Measurements from ENCODE around the gene NTHL1. TPM values are rescaled to one million over a fixed set of nuclear protein-coding genes. Genes with fewer than 3 reads are reported as not detected.

NTHL1 gene
- total RNA-seq, 1 experiment from 2014 or later: 52.0 TPM

- Mint-ChIP-seq H3K27me3 (ENCODE audit: low read depth) (no peaks in the 10 kb centered on the region), H3K27ac (no peak overlapping the region), H3K9me3 (no peaks in the 10 kb centered on the region), H3K4me3 (no peak overlapping the region), H3K4me1 (peaks cover 7 to 9% of the 10 kb centered on the region in 2 experiments), H3K36me3 (ENCODE audit: insufficient read depth in 1 of 3, low read depth in 3 of 3) (no peaks in the 10 kb centered on the region; a peak in 3 of 7 replicates)
- Histone ChIP-seq H2BK12ac (ENCODE audit: insufficient read length, low read depth, low read length) (no peak overlapping the region), H2BK5ac (ENCODE audit: insufficient read length, low read length) (no peak overlapping the region), H3K4me2 (ENCODE audit: insufficient read depth, insufficient read length, low read length) (no peak overlapping the region), H2AFZ (ENCODE audit: low read length) (no peak overlapping the region), H3T11ph (ENCODE audit: low read length) (no peak overlapping the region), H3K18ac (ENCODE audit: insufficient read length, low read depth, low read length) (no peak overlapping the region), H3K4ac (ENCODE audit: low read depth, low read length) (no peak overlapping the region), H3K9ac (ENCODE audit: extremely low read depth, insufficient read length, low read length) (no peak overlapping the region), H2BK20ac (ENCODE audit: low read depth, low read length, poor library complexity, severe bottlenecking) (no peak overlapping the region), H3K23me2 (ENCODE audit: insufficient read length, low read depth, low read length, poor library complexity, severe bottlenecking) (no peaks in the 10 kb centered on the region), H3K4me1 (ENCODE audit: insufficient read depth, low read length) (no peaks in the 10 kb centered on the region), H3K14ac (ENCODE audit: insufficient read depth, low read length) (no peak overlapping the region), H4K20me1 (ENCODE audit: control insufficient read depth, insufficient read depth, insufficient read length) (no peaks in the 10 kb centered on the region), H3K23ac (ENCODE audit: insufficient read length, low read depth, low read length) (no peak overlapping the region), H2BK15ac (ENCODE audit: low read depth, low read length) (no peak overlapping the region), H3K56ac (ENCODE audit: insufficient read length, low read depth, low read length) (no peak overlapping the region), H4K5ac (ENCODE audit: insufficient read length, low read depth, low read length) (no peak overlapping the region), H3K79me1 (ENCODE audit: insufficient read depth, low read depth, low read length, poor library complexity, severe bottlenecking) (no peaks in the 10 kb centered on the region), H3K79me2 (ENCODE audit: insufficient read depth, low read length) (no peaks in the 10 kb centered on the region), H2AK5ac (ENCODE audit: insufficient read length, low read length) (no peak overlapping the region), H4K8ac (replicated peaks; ENCODE audit: insufficient read length, low read depth, low read length) (no peak overlapping the region), H3K27me3 (ENCODE audit: insufficient read depth, low read length) (no peaks in the 10 kb centered on the region), H3K9me3 (ENCODE audit: control insufficient read depth, low read depth, low read length) (no peaks in the 10 kb centered on the region), H3K27ac (ENCODE audit: insufficient read length, low read depth, low read length) (no peak overlapping the region), H2BK120ac (ENCODE audit: low read depth, low read length, poor library complexity, severe bottlenecking) (no peak overlapping the region), H4K91ac (ENCODE audit: insufficient read length, low read depth, low read length) (no peak overlapping the region)
- WGBS (ENCODE audit: extremely low coverage, insufficient read length, low lambda C conversion rate): no CpG with 5 or more reads among the region's 15 CpGs
- TF ChIP-seq, protein P1, sequence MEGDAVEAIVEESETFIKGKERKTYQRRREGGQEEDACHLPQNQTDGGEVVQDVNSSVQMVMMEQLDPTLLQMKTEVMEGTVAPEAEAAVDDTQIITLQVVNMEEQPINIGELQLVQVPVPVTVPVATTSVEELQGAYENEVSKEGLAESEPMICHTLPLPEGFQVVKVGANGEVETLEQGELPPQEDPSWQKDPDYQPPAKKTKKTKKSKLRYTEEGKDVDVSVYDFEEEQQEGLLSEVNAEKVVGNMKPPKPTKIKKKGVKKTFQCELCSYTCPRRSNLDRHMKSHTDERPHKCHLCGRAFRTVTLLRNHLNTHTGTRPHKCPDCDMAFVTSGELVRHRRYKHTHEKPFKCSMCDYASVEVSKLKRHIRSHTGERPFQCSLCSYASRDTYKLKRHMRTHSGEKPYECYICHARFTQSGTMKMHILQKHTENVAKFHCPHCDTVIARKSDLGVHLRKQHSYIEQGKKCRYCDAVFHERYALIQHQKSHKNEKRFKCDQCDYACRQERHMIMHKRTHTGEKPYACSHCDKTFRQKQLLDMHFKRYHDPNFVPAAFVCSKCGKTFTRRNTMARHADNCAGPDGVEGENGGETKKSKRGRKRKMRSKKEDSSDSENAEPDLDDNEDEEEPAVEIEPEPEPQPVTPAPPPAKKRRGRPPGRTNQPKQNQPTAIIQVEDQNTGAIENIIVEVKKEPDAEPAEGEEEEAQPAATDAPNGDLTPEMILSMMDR (conservative IDR thresholded peaks at IDR 0.05): no peak
- DNase-seq: no peak
These were observed 10.5 kb downstream of the NTHL1 start for GRCh38 chr16:2037115-2037514.
